GM18867 (cell line): ENCODE data around the gene RABGEF1.
"Not testable (repeated sequence)": the region's sequence is repeated elsewhere in the genome, so short reads cannot be mapped to it uniquely, and the experiment has no call there.

ENCODE experiments used
- ATAC-seq: cut with Tn5 transposase; IDR thresholded peaks from one replicate; pipeline ENCODE4 v1.9.1; 2021; ENCODE audit warnings: mild to moderate bottlenecking, moderate library complexity; ENCODE audit not compliant: unreplicated experiment

Gene RABGEF1

DNA sequence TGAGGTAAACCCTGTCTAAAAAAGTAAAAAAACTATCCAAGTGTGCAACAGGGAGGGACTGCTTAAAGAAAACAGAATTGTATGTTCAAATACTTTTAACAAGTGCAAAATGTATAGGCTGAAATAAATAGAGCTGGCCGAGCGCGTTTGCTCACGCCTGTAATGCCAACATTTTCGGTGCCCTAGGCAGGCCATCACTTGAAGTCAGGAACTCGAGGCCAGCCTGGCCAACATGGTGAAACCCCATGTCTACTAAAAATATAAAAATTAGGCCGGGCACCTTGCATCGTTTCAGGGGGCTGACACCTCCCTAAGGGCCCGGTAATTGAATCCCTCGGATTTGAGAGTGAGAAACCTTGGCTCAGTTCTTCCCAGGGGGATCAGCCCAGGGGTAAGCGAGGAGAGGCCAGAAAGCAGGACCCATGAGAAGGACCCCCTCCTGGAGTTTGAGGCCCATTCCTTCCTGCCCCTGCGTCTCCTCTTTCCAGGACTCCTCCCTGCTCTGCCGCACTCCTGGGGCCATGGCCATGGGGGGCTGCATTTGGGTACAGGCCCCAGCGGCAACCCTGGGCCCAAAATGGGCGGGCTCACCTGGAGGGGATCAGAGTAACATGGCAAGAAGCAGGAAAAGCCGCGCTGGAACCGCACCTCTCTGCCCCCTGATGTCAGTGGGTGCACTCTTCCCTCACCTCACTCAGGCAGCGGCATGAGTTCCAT lies 105.0 kb downstream of the RABGEF1 start:
- no peak for ATAC-seq

DNA sequence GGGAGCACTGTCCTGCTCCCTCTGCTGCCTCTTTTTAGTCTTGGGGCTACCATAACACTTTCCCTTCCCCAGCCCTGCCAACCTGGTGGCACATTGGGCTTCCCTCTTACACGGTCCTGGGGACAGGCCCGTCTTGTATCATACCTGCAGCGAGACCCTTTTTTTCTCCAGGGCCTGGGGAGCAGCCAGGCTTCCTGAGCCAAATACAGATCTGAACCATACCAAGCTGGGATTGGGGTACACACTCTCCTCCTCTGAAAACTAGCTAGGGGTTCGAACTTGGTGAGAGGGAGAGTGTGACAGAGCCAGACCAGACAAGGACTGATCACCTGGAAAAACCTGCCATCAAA lies 105.5 kb downstream of the RABGEF1 start:
- ATAC-seq: not testable (repeated sequence)

DNA sequence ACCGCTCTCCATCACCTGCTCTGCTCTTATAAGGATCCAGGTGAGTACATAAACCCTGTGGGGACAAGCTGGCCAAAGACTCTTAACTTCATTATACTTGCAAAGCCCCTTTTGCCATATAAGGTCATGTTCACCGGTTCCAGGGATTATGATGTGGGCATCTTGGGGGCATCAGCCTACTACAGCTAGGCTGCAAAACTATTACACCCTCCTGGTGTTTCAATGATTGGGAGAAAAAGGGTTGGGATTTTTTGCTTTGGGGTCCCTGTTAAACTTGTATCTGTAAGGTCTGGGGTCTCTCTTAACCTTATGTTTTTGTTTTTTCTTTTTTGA lies 107.0 kb downstream of the RABGEF1 start:
- not testable (repeated sequence) for ATAC-seq

DNA sequence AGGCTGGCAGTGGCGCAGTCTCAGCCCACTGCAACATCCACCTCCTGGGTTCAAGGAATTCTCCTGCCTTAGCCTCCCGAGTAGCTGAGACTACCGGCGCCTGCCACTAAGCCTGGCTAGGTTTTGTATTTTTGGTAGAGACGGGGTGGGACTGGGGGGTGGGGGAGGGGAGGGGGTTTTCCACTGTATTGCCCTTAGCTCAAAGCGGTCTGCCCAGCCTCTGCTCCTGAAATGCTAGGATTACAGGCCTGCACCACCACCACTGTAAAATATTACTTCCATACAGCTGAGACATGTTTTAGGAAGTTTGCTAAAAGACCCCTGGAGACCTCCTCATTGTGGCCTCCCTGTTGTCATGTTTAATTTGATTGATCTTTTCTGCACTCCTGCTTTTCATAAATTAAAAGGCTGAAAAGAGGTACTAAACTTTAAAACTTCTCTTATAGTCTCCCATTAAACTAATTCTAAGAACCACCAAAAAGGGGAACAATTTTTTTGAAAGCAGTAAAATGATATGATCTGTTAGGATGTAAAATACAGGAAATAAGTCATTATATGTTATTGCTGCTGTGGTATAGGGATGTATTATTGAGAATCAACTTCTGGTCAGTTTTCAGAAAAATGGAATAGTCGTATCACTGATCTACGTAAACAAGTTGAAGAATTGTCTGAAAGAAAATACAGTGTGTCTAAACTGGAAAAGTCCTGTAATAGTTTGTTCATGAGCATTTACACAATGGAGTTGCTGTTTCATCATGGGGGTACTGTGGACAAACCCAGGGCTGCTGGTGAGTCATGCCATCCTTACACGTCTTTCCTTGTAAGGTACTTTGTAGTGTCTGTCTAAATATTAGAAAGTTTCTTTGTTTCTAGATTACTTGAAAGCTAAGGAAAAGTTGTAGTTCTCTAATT lies 107.6 kb downstream of the RABGEF1 start:
- no peak for ATAC-seq

DNA sequence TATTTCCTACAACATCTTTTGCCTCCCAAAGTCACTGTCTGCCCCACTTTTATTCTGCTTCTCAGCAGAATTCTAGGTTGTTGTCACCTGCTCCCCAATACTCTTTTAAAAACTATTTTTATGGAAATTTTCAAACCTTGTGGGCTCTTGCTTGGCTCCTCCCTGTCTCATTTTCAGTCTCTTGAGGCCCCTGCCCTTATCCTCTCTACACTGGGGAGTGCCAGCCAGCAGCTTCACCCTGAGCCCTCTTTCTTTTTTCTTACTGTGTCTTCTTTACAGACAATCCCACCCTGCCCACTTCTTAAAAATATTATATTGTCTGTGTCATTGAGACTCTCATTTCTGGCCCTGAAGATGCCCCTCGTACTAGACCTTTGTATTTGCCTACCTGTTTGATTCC lies 118.8 kb downstream of the RABGEF1 start:
- no peak for ATAC-seq

DNA sequence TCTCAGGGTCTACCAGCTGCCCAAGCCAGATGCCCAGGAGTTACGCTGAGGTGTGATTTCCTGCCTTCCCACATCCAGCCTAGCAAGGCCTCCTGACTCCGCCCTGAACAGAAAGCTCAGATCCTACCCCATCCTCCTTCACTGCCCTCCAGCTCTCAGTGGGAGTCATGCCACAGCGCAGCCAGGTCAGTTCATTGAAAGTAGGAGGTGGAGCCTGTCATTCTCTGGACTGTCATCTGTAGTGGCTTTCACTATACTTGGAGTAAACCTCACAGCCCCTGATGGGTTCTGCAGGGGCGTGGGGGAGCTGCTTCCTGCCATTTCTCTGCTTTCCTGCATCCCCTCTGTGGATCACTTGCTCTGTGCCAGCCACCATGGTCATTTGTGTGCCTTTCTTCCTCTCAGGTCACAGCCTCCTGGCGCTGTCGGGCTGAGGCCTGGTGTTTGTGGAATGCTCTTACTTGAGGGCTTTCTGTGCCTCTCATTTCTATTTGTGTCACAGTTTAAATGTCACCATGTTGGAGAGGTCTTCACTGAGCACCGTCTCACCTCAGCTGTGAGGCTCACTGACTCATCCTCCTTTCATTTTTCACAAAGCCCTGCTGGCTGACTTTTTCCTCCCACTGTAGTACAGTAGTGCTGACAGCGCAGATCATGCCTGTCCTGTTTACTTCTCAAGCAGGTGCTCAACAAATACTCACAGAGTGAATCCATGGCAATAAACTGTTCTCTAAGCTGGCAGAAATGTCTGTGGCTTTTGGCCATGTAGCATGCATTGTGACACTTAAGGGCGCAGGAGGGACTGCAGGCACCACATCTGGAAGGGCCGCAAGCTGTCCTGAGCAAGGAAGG lies 119.5 kb downstream of the RABGEF1 start:
- ATAC-seq: no peak

DNA sequence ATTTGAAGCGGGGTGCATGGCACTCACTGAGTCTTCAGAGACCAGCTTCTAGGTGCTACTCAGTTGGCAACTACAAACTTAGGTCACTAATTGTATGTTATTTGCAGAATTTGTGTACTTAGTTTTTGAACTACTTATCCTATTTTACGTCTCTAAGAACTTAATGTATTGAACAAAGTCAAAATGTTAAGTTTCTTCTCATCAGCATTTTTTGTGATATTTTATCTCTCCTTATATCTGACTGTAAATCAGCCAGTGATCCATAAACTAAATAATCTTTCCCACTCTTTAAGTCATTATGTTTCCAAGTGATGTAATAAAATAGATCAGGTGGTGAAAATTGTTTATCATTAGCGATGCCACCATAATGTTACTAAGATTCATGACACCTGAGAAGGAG lies 120.2 kb downstream of the RABGEF1 start:
- no peak for ATAC-seq
